Activated naive CD4-positive, alpha-beta T cell treated with anti-CD3 and anti-CD28 coated beads for 36 hours (primary cell): ENCODE measurements around the gene SCARF1. TPM values are rescaled to one million over a fixed set of nuclear protein-coding genes. Genes with fewer than 3 reads are reported as not detected.
A peak's percentile ranks its signal among the peaks of the same experiment; 100 is the strongest.

Experiments used
- CTCF ChIA-PET: fragments of 350-600 bp; sonication (Branson Sonifier 250); formaldehyde crosslinking; loops from one replicate; lab custom pipeline; 2021; ENCODE audit warnings: antibody characterized with exemption; lab: Charles Lee
- DNase-seq: peaks from one replicate; pipeline ENCODE4 v3.0.0-alpha.2; 2020
- H3K27ac Mint-ChIP-seq: one replicate; pipeline ENCODE4 v1.8.0; 2021; ENCODE audit warnings: mild to moderate bottlenecking, mixed read lengths
- H3K27me3 Mint-ChIP-seq: one replicate; pipeline ENCODE4 v1.8.0; 2021; ENCODE audit warnings: low read depth, mixed read lengths
- H3K36me3 Mint-ChIP-seq: one replicate; pipeline ENCODE4 v1.8.0; 2021; ENCODE audit warnings: low read depth, mixed read lengths
- H3K4me1 Mint-ChIP-seq: one replicate; pipeline ENCODE4 v1.8.0; 2021; ENCODE audit warnings: low read depth, mixed read lengths
- H3K4me3 Mint-ChIP-seq: one replicate; pipeline ENCODE4 v1.8.0; 2021; ENCODE audit warnings: mild to moderate bottlenecking, moderate library complexity, mixed read lengths
- H3K9me3 Mint-ChIP-seq: one replicate; pipeline ENCODE4 v1.8.0; 2021; ENCODE audit warnings: mixed read lengths
- intact Hi-C: fragments of 100-400 bp; cut with micrococcal nuclease; formaldehyde crosslinking; loops from one replicate; pipeline ENCODE4 v1.15.1; 2023
- total RNA-seq, 2 experiments: library from RNA; stranded (reverse); gene quantifications; one replicate each; pipeline ENCODE4 v1.2.3, GENCODE V29; 2021

The SCARF1 gene
- total RNA-seq, 2 experiments from 2014 or later, result 0.43 to 0.57 TPM

- DNase-seq, result no peak
- no peak overlapping the region for H3K27ac Mint-ChIP-seq
- peaks cover 5% of the 10 kb centered on the region for H3K27me3 Mint-ChIP-seq
- peaks cover 2% of the 10 kb centered on the region for H3K4me1 Mint-ChIP-seq
- CTCF ChIA-PET, result no interaction called here
- H3K36me3 Mint-ChIP-seq, result no peaks in the 10 kb centered on the region
- no peak overlapping the region for H3K4me3 Mint-ChIP-seq
- intact Hi-C loops, result loop anchor here (5.0 kb wide), 1 partner anchor 358 kb away; the partner anchor contains the start of gene TRARG1
- H3K9me3 Mint-ChIP-seq, result no peaks in the 10 kb centered on the region
These were observed 10.5 kb downstream of the SCARF1 start for GRCh38 chr17:1634841-1635650.

- no peak overlapping the region for H3K27ac Mint-ChIP-seq
These were observed 14.9 kb downstream of the SCARF1 start for GRCh38 chr17:1630662-1631061.

GRCh38 chr17:1629504-1630310, 15.8 kb downstream of the SCARF1 start:
- H3K9me3 Mint-ChIP-seq, result no peaks in the 10 kb centered on the region
- H3K4me3 Mint-ChIP-seq, result peak overlapping the region; percentile 61
- CTCF ChIA-PET, result interaction anchor here (0.6 to 3.1 kb wide), 22 partner anchors 8 to 351 kb away, joined by 3 to 50 read pairs (median 4); partner anchors contain the start of genes INPP5K, RILP and SCARF1
- no peaks in the 10 kb centered on the region for H3K36me3 Mint-ChIP-seq
- peaks cover 15% of the 10 kb centered on the region for H3K27me3 Mint-ChIP-seq
- no peak overlapping the region for H3K27ac Mint-ChIP-seq
- DNase-seq, result peak; percentile 88
- intact Hi-C loops, result loop anchor here (1.0 to 5.0 kb wide), 5 partner anchors 55 to 362 kb away; partner anchors contain the start of gene TRARG1
- peaks cover 18% of the 10 kb centered on the region for H3K4me1 Mint-ChIP-seq

More at GRCh38 chr17:1630662-1631061, 14.9 kb downstream of the SCARF1 start:
- no peaks in the 10 kb centered on the region for H3K36me3 Mint-ChIP-seq
- peaks cover 15% of the 10 kb centered on the region for H3K27me3 Mint-ChIP-seq
- H3K4me3 Mint-ChIP-seq, result no peak overlapping the region
- CTCF ChIA-PET, result interaction anchor here (0.6 to 3.1 kb wide), 18 partner anchors 8 to 914 kb away, joined by 3 to 50 read pairs (median 5); partner anchors contain the start of genes INPP5K, RILP and SCARF1
- intact Hi-C loops, result loop anchor here (1.0 to 5.0 kb wide), 2 partner anchors 56 to 353 kb away; partner anchors contain the start of gene TRARG1
- DNase-seq, result no peak
- peaks cover 18% of the 10 kb centered on the region for H3K4me1 Mint-ChIP-seq
- no peaks in the 10 kb centered on the region for H3K9me3 Mint-ChIP-seq

- Mint-ChIP-seq H3K4me3 (peak overlapping the region; percentile 83), H3K9me3 (no peaks in the 10 kb centered on the region), H3K27ac (no peak overlapping the region), H3K36me3 (no peaks in the 10 kb centered on the region), H3K27me3 (peaks cover 15% of the 10 kb centered on the region), H3K4me1 (peaks cover 18% of the 10 kb centered on the region)
- CTCF ChIA-PET, result interaction anchor here (0.6 to 3.1 kb wide), 12 partner anchors 10 to 242 kb away, joined by 3 to 50 read pairs (median 4); partner anchors contain the start of genes INPP5K and RILP
- intact Hi-C loops, result loop anchor here (1.0 to 5.0 kb wide), 4 partner anchors 62 to 362 kb away; partner anchors contain the start of gene INPP5K
- peak; percentile 86 for DNase-seq
These were observed 16.6 kb downstream of the SCARF1 start for GRCh38 chr17:1628856-1629503.

- peak within 1 kb of the TSS; percentile 83 for H3K4me3 Mint-ChIP-seq
These were observed 17.3 kb downstream of the SCARF1 start, which contains the start of gene SLC43A2 for GRCh38 chr17:1627982-1628855. SLC43A2 (minus strand) TSS chr17:1628834; CDS start chr17:1627874, 960 bp downstream.

GRCh38 chr17:1627182-1627981, 18.1 kb downstream of the SCARF1 start:
- DNase-seq, result no peak
- Mint-ChIP-seq H3K9me3 (no peaks in the 10 kb centered on the region), H3K36me3 (no peaks in the 10 kb centered on the region), H3K27me3 (peaks cover 15% of the 10 kb centered on the region), H3K4me1 (peaks cover 18% of the 10 kb centered on the region), H3K4me3 (peak overlapping the region; percentile 62), H3K27ac (no peak overlapping the region)
- intact Hi-C loops, result loop anchor here (5.0 kb wide), 2 partner anchors 260 to 360 kb away; no protein-coding TSS in a partner anchor
- CTCF ChIA-PET, result interaction anchor here (0.6 to 3.1 kb wide), 4 partner anchors 9 to 69 kb away, joined by 3 to 50 read pairs (median 4); no protein-coding TSS in a partner anchor

More at GRCh38 chr17:1627982-1628855, 17.3 kb downstream of the SCARF1 start, which contains the start of gene SLC43A2:
- no peak within 1 kb of the TSS for H3K27ac Mint-ChIP-seq
- CTCF ChIA-PET, result interaction anchor here (0.6 to 3.1 kb wide), 2 partner anchors 10 to 55 kb away, joined by 3 to 50 read pairs; no protein-coding TSS in a partner anchor
- H3K36me3 Mint-ChIP-seq, result no peaks in the 10 kb centered on the region
- peaks cover 18% of the 10 kb centered on the region for H3K4me1 Mint-ChIP-seq
- intact Hi-C loops, result loop anchor here (1.0 to 5.0 kb wide), 4 partner anchors 61 to 361 kb away; partner anchors contain the start of gene INPP5K
- no peaks in the 10 kb centered on the region for H3K9me3 Mint-ChIP-seq
- DNase-seq, result peak; percentile 67
- H3K27me3 Mint-ChIP-seq, result peaks cover 15% of the 10 kb centered on the region

GRCh38 chr17:1626333-1626732, 19.2 kb downstream of the SCARF1 start:
- Mint-ChIP-seq H3K4me1 (peaks cover 18% of the 10 kb centered on the region), H3K27ac (no peak overlapping the region), H3K36me3 (no peaks in the 10 kb centered on the region), H3K4me3 (peak overlapping the region; percentile 62), H3K9me3 (no peaks in the 10 kb centered on the region), H3K27me3 (peaks cover 15% of the 10 kb centered on the region)
- intact Hi-C loops, result loop anchor here (5.0 kb wide), 2 partner anchors 259 to 359 kb away; no protein-coding TSS in a partner anchor
- no peak for DNase-seq
- CTCF ChIA-PET, result interaction anchor here (0.6 to 1.2 kb wide), 2 partner anchors 52 to 70 kb away, joined by 3 to 4 read pairs; no protein-coding TSS in a partner anchor

GRCh38 chr17:1625581-1625980, 20.0 kb downstream of the SCARF1 start:
- H3K27me3 Mint-ChIP-seq, result peaks cover 12% of the 10 kb centered on the region
- DNase-seq, result no peak
- no peak overlapping the region for H3K27ac Mint-ChIP-seq
- intact Hi-C loops, result loop anchor here (5.0 kb wide), 2 partner anchors 258 to 358 kb away; no protein-coding TSS in a partner anchor
- CTCF ChIA-PET, result interaction anchor here (0.6 to 1.3 kb wide), 2 partner anchors 51 to 243 kb away, joined by 3 to 4 read pairs; no protein-coding TSS in a partner anchor
- H3K9me3 Mint-ChIP-seq, result no peaks in the 10 kb centered on the region
- no peak overlapping the region for H3K4me3 Mint-ChIP-seq
- peaks cover 18% of the 10 kb centered on the region for H3K4me1 Mint-ChIP-seq
- no peaks in the 10 kb centered on the region for H3K36me3 Mint-ChIP-seq

- no peaks in the 10 kb centered on the region for H3K36me3 Mint-ChIP-seq
- H3K27ac Mint-ChIP-seq, result no peak overlapping the region
- peaks cover 10% of the 10 kb centered on the region for H3K27me3 Mint-ChIP-seq
- no peak for DNase-seq
- no peak overlapping the region for H3K4me3 Mint-ChIP-seq
- intact Hi-C loops, result loop anchor here (5.0 kb wide), 2 partner anchors 258 to 358 kb away; no protein-coding TSS in a partner anchor
- H3K4me1 Mint-ChIP-seq, result peaks cover 15% of the 10 kb centered on the region
- no peaks in the 10 kb centered on the region for H3K9me3 Mint-ChIP-seq
- CTCF ChIA-PET, result interaction anchor here (0.6 to 1.3 kb wide), 3 partner anchors 23 to 243 kb away, joined by 3 to 4 read pairs (median 3); no protein-coding TSS in a partner anchor
These were observed 20.5 kb downstream of the SCARF1 start for GRCh38 chr17:1625053-1625452.
